Activated CD8-positive, alpha-beta T cell treated with anti-CD3 and anti-CD28 coated beads, Interleukin-2, amount 10 ng/mL, durations not matched to agents 7 days and 5 days (primary cell): Measurements from ENCODE around the gene SLC13A2. TPM values are rescaled to one million over a fixed set of nuclear protein-coding genes. Genes with fewer than 3 reads are reported as not detected.
"Not testable (repeated sequence)": the region's sequence is repeated elsewhere in the genome, so short reads cannot be mapped to it uniquely, and the experiment has no call there.

Experiments used
- ATAC-seq: fragments of 150-1000 bp; cut with Tn5 transposase; one replicate; pipeline ENCODE4 v1.10.0; 2021; ENCODE audit warnings: moderate library complexity
- CTCF ChIA-PET: fragments of 350-600 bp; sonication (Branson Sonifier 250); formaldehyde crosslinking; loops from one replicate; lab custom pipeline; 2021; ENCODE audit warnings: antibody characterized with exemption; lab: Charles Lee
- POLR2A ChIA-PET: fragments of 350-600 bp; sonication (Branson Sonifier 250); formaldehyde crosslinking; loops from one replicate; lab custom pipeline; 2021; ENCODE audit warnings: antibody characterized with exemption; lab: Charles Lee
- DNase-seq: peaks from one replicate; pipeline ENCODE4 v3.0.0-alpha.2; 2020
- H3K27ac Mint-ChIP-seq: one replicate; pipeline ENCODE4 v1.8.0; 2021; ENCODE audit warnings: mild to moderate bottlenecking, mixed read lengths
- H3K27me3 Mint-ChIP-seq: one replicate; pipeline ENCODE4 v1.8.0; 2021; ENCODE audit warnings: low read depth, mixed read lengths
- H3K36me3 Mint-ChIP-seq: one replicate; pipeline ENCODE4 v1.8.0; 2021; ENCODE audit warnings: low read depth, mixed read lengths
- H3K4me1 Mint-ChIP-seq: one replicate; pipeline ENCODE4 v1.8.0; 2021; ENCODE audit warnings: low read depth, mixed read lengths
- H3K4me3 Mint-ChIP-seq: one replicate; pipeline ENCODE4 v1.8.0; 2021; ENCODE audit warnings: mild to moderate bottlenecking, mixed read lengths
- H3K9me3 Mint-ChIP-seq: one replicate; pipeline ENCODE4 v1.8.0; 2022; ENCODE audit warnings: mixed read lengths; ENCODE audit not compliant: insufficient read depth
- total RNA-seq, 2 experiments: library from RNA; stranded (reverse); gene quantifications; one replicate each; pipeline ENCODE4 v1.2.3, GENCODE V29; 2021

The SLC13A2 gene
- total RNA-seq, 2 experiments from 2014 or later, result not detected

- no peak for DNase-seq
- POLR2A ChIA-PET, result no interaction called here
- CTCF ChIA-PET, result no interaction called here
- Mint-ChIP-seq H3K36me3 (no peaks in the 10 kb centered on the region), H3K4me1 (no peaks in the 10 kb centered on the region), H3K9me3 (no peaks in the 10 kb centered on the region), H3K4me3 (no peak overlapping the region), H3K27ac (no peak overlapping the region), H3K27me3 (peaks cover 4% of the 10 kb centered on the region)
- ATAC-seq, result no peak
These were observed 34.8 kb downstream of the SLC13A2 start for GRCh38 chr17:28508211-28508724.

DNA sequence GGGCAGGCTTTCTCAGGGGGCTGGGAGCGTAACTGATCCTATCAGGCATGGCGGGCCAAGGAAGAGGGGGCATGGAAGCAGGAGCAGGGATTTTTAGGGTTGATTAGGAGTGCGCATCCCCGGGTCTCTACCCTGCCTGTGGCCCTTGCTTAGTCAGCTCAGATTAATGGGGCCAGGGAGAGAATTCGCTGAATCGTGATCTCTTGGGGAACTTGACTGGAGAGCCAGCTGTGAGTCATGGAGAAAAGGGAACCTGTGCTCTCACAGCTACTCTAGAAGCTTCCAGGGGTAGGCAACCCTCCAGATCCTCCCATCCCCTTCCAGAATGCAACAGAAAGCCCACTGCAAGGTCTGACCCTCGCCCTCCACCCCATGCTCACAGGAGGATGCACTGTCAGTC is 36.3 kb downstream of the SLC13A2 start:
- ATAC-seq (no peak), DNase-seq (no peak)
- Mint-ChIP-seq H3K9me3 (no peaks in the 10 kb centered on the region), H3K27me3 (peaks cover 2% of the 10 kb centered on the region), H3K27ac (no peak overlapping the region), H3K4me1 (no peaks in the 10 kb centered on the region), H3K4me3 (no peak overlapping the region), H3K36me3 (no peaks in the 10 kb centered on the region)
- CTCF ChIA-PET, result no interaction called here
- POLR2A ChIA-PET, result interaction anchor here (0.7 kb wide), 1 partner anchor 86 kb away, joined by 3 read pairs; no protein-coding TSS in a partner anchor

DNA sequence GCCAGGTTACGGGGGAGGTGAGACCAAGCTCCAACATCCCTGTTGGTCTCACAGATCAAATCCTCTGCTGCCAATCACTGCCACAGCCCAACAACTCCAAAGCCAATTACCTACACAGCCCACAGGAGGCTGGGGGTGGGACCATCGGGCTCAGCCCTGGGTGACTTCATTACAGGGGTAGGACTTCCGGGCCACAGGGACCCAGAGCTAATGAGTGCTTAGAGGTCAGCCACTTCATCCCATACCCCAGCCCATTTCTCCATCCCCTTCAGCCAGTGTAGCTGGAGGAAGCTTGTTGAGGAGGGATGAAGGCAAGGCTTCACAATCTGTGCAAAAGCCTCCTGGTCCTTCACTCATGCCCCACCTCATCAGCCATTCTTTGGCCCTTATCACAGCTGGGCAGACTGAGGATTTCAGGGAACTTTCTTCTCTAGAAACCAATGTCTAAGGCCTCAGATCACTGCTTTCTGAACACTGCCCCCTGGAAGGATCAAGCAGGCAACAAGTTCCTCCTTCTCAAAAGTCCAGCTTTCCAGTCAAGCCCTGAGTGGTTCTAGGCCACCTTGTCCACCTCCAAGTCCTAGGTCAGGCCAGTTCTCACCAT is 38.5 kb downstream of the SLC13A2 start:
- H3K27ac Mint-ChIP-seq, result no peak overlapping the region
- no peak for DNase-seq
- ATAC-seq, result no peak
- no peaks in the 10 kb centered on the region for H3K9me3 Mint-ChIP-seq
- ChIA-PET POLR2A (interaction anchor here (1.2 kb wide), 1 partner anchor 59 kb away, joined by 3 read pairs; the partner anchor contains the start of gene PIGS), CTCF (no interaction called here)
- H3K27me3 Mint-ChIP-seq, result no peaks in the 10 kb centered on the region
- no peaks in the 10 kb centered on the region for H3K4me1 Mint-ChIP-seq
- no peak overlapping the region for H3K4me3 Mint-ChIP-seq
- H3K36me3 Mint-ChIP-seq, result no peaks in the 10 kb centered on the region

DNA sequence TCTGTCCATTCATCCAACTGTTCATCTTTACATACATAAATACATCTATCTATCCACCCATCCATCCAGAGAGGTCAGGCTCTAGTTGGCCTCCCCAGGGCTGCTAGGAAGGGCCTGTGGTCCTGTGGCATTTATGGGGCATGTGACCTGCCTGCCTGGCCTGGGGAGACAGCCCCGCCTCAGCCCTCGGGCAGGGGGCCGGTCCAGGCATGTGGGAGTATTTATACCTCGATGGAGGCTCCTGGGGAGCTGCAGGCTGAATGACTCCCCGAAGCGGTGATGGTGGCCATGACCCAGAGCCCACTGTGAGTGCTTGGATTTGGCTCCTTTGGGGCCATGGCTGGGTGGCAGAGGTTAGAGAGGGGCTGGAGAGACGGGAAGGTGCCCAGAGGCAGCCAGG is 40.0 kb downstream of the SLC13A2 start:
- ATAC-seq, result no peak
- H3K9me3 Mint-ChIP-seq, result no peaks in the 10 kb centered on the region
- H3K4me1 Mint-ChIP-seq, result no peaks in the 10 kb centered on the region

DNA sequence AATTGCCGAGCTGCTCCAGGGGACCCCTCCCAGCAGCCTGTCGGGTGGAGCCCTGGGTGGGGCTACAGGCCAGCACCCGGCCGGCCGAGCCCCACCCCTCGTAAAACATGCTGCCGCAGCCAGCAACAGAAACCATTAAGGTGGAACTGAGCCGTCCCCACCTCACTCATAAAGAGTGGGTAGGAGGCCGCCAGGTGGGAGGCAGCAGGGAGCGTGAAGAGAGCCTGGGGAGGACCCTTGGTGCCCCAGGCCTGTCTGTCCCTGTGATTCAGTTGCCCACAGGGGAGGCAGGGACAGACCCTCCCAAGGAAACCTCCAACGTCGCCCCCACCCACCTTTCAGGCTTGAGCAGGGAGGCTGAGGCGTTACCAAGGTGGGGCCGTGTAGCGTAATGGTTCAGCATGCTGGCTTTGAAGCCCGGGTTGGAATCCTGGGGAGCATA is 41.1 kb downstream of the SLC13A2 start:
- ChIA-PET POLR2A (no interaction called here), CTCF (no interaction called here)
- Mint-ChIP-seq H3K9me3 (no peaks in the 10 kb centered on the region), H3K27me3 (peaks cover 5% of the 10 kb centered on the region), H3K36me3 (no peaks in the 10 kb centered on the region), H3K4me1 (peaks cover 8% of the 10 kb centered on the region), H3K4me3 (no peak overlapping the region), H3K27ac (no peak overlapping the region)
- no peak for DNase-seq
- no peak for ATAC-seq

More for the DNA sequence above, 40.0 kb downstream of the SLC13A2 start:
- Mint-ChIP-seq H3K27me3 (peaks cover 4% of the 10 kb centered on the region), H3K4me3 (no peak overlapping the region), H3K27ac (no peak overlapping the region), H3K36me3 (no peaks in the 10 kb centered on the region)
- DNase-seq, result no peak
- CTCF ChIA-PET, result no interaction called here
- POLR2A ChIA-PET, result interaction anchor here (1.2 kb wide), 1 partner anchor 58 kb away, joined by 3 read pairs; the partner anchor contains the start of gene PIGS

- Mint-ChIP-seq H3K4me3 (no peak overlapping the region), H3K9me3 (no peaks in the 10 kb centered on the region), H3K36me3 (no peaks in the 10 kb centered on the region), H3K27ac (no peak overlapping the region), H3K4me1 (peaks cover 8% of the 10 kb centered on the region), H3K27me3 (peaks cover 5% of the 10 kb centered on the region)
- ChIA-PET POLR2A (no interaction called here), CTCF (no interaction called here)
- ATAC-seq (no peak), DNase-seq (no peak)
These were observed 42.1 kb downstream of the SLC13A2 start for GRCh38 chr17:28515518-28515917.

DNA sequence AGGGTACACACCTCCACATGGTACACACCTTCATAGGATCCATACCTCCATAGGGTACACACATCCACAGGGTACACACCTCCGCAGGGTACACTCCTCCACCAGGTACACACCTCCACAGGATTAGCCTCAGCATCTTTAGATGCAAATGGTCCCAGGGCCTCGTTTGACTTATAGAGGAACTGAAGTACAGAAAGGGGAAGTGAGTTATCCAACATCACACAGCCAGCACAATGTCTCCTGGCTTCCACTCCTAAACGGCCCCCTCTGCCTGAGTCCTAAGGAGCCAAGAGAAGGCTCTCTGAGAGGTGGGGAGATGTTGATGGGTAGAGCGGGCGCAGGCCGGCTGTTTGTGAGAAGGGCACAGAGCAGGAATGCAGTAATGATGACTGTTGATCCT is 44.7 kb downstream of the SLC13A2 start:
- H3K4me1 Mint-ChIP-seq, result peaks cover 8% of the 10 kb centered on the region
- H3K36me3 Mint-ChIP-seq, result no peaks in the 10 kb centered on the region
- ChIA-PET CTCF (no interaction called here), POLR2A (no interaction called here)
- ATAC-seq, result no peak
- DNase-seq, result no peak
- H3K27ac Mint-ChIP-seq, result no peak overlapping the region
- H3K4me3 Mint-ChIP-seq, result no peak overlapping the region
- no peaks in the 10 kb centered on the region for H3K9me3 Mint-ChIP-seq
- H3K27me3 Mint-ChIP-seq, result peaks cover 5% of the 10 kb centered on the region

- no peak for ATAC-seq
- Mint-ChIP-seq H3K27me3 (peaks cover 5% of the 10 kb centered on the region), H3K4me3 (no peak overlapping the region), H3K36me3 (no peaks in the 10 kb centered on the region), H3K27ac (no peak overlapping the region), H3K4me1 (peaks cover 8% of the 10 kb centered on the region), H3K9me3 (no peaks in the 10 kb centered on the region)
- POLR2A ChIA-PET, result no interaction called here
- CTCF ChIA-PET, result no interaction called here
- no peak for DNase-seq
These were observed 45.1 kb downstream of the SLC13A2 start for GRCh38 chr17:28518578-28518977.

GRCh38 chr17:28519236-28519635 is 45.8 kb downstream of the SLC13A2 start:
- H3K4me3 Mint-ChIP-seq, result no peak overlapping the region
- no peak for ATAC-seq
- POLR2A ChIA-PET, result no interaction called here

DNA sequence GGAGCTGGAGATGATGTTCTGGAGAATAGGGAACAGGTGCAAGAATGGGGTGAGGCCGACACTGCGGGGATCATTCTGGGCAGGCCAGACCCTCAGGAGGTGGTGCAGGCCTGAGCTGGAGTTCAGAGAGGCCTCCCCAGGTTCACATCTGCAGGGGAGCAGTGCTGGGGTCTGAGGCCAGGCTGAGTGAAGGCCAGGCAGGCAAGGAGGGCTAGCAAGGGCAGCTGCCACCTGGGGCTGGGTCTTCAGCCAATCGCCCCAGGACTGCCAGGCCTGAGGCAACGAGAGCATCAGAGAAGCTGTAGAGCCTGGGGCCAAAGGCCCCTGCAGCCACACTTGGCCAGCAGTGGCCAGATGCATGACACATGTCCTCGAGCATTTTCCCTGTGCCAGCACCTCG is 47.2 kb downstream of the SLC13A2 start:
- ChIA-PET CTCF (interaction anchor here (1.2 to 1.7 kb wide), 3 partner anchors 16 to 25 kb away, joined by 3 to 5 read pairs (median 4); no protein-coding TSS in a partner anchor), POLR2A (no interaction called here)
- Mint-ChIP-seq H3K4me3 (no peak overlapping the region), H3K9me3 (no peaks in the 10 kb centered on the region), H3K27ac (no peak overlapping the region), H3K4me1 (peaks cover 8% of the 10 kb centered on the region), H3K27me3 (peaks cover 5% of the 10 kb centered on the region), H3K36me3 (no peaks in the 10 kb centered on the region)
- no peak for DNase-seq
- no peak for ATAC-seq

More at GRCh38 chr17:28519236-28519635, 45.8 kb downstream of the SLC13A2 start:
- Mint-ChIP-seq H3K9me3 (no peaks in the 10 kb centered on the region), H3K4me1 (peaks cover 8% of the 10 kb centered on the region), H3K27me3 (peaks cover 5% of the 10 kb centered on the region), H3K36me3 (no peaks in the 10 kb centered on the region), H3K27ac (no peak overlapping the region)
- DNase-seq, result peak; percentile 35
- CTCF ChIA-PET, result no interaction called here

DNA sequence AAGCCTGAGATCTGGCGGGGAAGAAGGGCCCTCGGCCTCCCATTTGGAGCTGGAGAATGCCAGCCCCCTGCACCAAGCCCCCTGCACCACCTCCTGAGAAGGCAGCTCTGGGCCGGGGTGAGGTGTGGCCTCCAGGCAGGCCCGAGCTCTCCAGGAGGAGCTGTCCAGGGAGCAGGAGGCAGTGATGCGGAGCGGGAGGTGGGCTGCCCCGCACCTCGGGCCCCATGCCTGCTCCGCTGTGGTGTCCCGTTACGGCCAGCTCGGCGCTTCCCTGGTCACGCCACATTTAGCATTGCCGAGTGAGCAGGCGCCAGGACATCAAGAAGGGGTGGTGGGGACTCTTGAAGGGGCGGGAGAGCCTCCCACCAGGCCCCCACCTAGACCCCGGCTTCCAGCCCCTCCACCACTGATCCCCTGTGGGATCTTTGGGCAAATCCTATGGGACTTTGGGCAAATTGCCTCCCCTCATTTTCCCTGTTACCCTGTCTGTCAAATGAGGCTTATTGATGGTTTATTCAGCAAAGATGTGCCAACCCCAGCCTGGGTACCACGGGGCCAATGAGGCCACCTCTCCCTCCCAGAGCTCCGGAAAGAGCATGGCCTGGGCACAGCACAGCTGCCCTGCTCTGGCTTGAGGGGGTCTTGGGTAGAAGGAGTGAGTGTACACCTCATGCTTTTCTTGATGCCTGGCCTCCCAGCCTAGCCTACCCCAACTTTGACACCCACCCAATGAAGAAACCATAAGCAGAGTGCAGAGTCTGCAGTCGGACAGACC is 48.1 kb downstream of the SLC13A2 start:
- Mint-ChIP-seq H3K4me1 (peaks cover 8% of the 10 kb centered on the region), H3K27me3 (peaks cover 5% of the 10 kb centered on the region), H3K36me3 (no peaks in the 10 kb centered on the region), H3K4me3 (no peak overlapping the region), H3K27ac (no peak overlapping the region), H3K9me3 (no peaks in the 10 kb centered on the region)
- POLR2A ChIA-PET, result no interaction called here
- CTCF ChIA-PET, result interaction anchor here (1.4 to 1.7 kb wide), 2 partner anchors 16 to 19 kb away, joined by 4 to 5 read pairs; no protein-coding TSS in a partner anchor
- ATAC-seq (no peak), DNase-seq (no peak)

- H3K9me3 Mint-ChIP-seq, H3K27me3 Mint-ChIP-seq, H3K36me3 Mint-ChIP-seq, POLR2A ChIA-PET, H3K4me3 Mint-ChIP-seq, CTCF ChIA-PET, DNase-seq, H3K4me1 Mint-ChIP-seq, ATAC-seq, H3K27ac Mint-ChIP-seq: not testable (repeated sequence)
These were observed 48.8 kb downstream of the SLC13A2 start for GRCh38 chr17:28522281-28522680.
